NB4 (cell line): ENCODE measurements around the gene ABHD16B.

Experiments
- MYC ChIP-seq: IDR thresholded peaks from 2 replicates; pipeline ENCODE4 v1.6.1; 2011; ENCODE audit warnings: low read depth, low read length
- POLR2A ChIP-seq: IDR thresholded peaks from 2 replicates; pipeline ENCODE4 v1.6.1; 2011; ENCODE audit warnings: mild to moderate bottlenecking; ENCODE audit not compliant: insufficient read length; ENCODE audit errors: extremely low read depth
- TF ChIP-seq, protein P1 (sequence below): IDR thresholded peaks from one replicate; pipeline ENCODE4 v1.5.1; 2012; ENCODE audit warnings: low read depth, low read length
- TF ChIP-seq, protein P2 (sequence below): IDR thresholded peaks from 2 replicates; pipeline ENCODE4 v1.6.1; 2011; ENCODE audit warnings: low read depth, low read length

DNA sequence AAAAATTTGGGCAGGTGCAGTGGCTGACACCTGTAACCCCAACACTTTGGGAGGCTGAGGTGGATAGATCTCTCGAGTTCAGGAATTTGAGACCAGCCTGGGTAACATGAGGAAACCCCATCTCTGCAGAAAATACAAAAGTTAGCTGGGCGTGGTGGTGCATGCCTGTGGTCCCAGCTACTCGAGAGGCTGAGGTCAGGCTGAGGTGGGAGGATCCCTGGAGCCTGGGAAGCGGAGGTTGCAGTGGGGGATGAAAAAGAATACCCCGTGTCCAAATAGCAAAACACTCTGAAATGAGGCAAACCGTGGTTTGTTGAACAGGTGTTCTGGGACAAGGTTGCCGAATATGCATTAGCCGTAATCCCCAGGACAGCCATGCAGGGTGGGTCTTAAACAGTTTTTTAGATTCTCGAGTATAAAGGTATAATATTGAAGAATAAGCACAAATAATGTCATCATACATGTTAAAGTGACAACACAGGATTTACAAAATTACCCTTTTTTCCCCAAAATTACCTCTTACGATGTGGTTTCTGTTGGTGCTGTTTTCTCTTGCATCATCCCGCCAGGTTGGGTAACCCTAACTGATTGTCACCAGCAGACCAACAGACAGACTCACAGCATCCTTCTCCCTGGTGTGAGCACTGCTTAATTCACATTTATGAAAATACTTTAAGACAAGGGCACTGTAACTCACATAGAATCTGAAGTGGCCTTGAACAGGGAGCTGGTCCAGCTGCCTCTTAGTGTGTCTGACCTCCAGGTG, 42.7 kb downstream of the ABHD16B start:
- TF ChIP-seq POLR2A (no peak), MYC (0 out of 2 replicates have a peak, but pooled peaks have one; percentile 23)
- TF ChIP-seq, protein P1, sequence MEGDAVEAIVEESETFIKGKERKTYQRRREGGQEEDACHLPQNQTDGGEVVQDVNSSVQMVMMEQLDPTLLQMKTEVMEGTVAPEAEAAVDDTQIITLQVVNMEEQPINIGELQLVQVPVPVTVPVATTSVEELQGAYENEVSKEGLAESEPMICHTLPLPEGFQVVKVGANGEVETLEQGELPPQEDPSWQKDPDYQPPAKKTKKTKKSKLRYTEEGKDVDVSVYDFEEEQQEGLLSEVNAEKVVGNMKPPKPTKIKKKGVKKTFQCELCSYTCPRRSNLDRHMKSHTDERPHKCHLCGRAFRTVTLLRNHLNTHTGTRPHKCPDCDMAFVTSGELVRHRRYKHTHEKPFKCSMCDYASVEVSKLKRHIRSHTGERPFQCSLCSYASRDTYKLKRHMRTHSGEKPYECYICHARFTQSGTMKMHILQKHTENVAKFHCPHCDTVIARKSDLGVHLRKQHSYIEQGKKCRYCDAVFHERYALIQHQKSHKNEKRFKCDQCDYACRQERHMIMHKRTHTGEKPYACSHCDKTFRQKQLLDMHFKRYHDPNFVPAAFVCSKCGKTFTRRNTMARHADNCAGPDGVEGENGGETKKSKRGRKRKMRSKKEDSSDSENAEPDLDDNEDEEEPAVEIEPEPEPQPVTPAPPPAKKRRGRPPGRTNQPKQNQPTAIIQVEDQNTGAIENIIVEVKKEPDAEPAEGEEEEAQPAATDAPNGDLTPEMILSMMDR: no peak
- TF ChIP-seq, protein P2, sequence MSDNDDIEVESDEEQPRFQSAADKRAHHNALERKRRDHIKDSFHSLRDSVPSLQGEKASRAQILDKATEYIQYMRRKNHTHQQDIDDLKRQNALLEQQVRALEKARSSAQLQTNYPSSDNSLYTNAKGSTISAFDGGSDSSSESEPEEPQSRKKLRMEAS: no peak
